H54 (cell line): ENCODE measurements around the gene AGBL1.
A peak's percentile ranks its signal among the peaks of the same experiment; 100 is the strongest.

ENCODE experiments used
- DNase-seq: peaks from one replicate; pipeline ENCODE4 v3.0.0; 2011; ENCODE audit warnings: low spot score, mixed read lengths; ENCODE audit not compliant: insufficient read length
- FAIRE-seq: peaks from 3 replicates; lab custom pipeline; 2011; peaks lifted over from hg19 to GRCh38; lab: Jason Lieb, UNC
- POLR2A ChIP-seq: IDR thresholded peaks from 2 replicates; pipeline ENCODE4 v1.6.1; 2011; ENCODE audit warnings: low read depth, mild to moderate bottlenecking, low read length

AGBL1 gene

GRCh38 chr15:86213420-86213819 lies 133.7 kb downstream of the AGBL1 start:
- DNase-seq, result no peak
- TF ChIP-seq POLR2A, result no peak
- FAIRE-seq, result no peak

- DNase-seq (no peak), FAIRE-seq (no peak)
- TF ChIP-seq POLR2A, result no peak
Observed at GRCh38 chr15:86213888-86214287, 134.2 kb downstream of the AGBL1 start.

GRCh38 chr15:86221119-86221518 lies 141.4 kb downstream of the AGBL1 start:
- no peak for TF ChIP-seq POLR2A
- DNase-seq (no peak), FAIRE-seq (no peak)

GRCh38 chr15:86229306-86229705 lies 149.6 kb downstream of the AGBL1 start:
- no peak for TF ChIP-seq POLR2A
- no peak for FAIRE-seq
- no peak for DNase-seq

GRCh38 chr15:86229936-86230335 lies 150.3 kb downstream of the AGBL1 start:
- no peak for TF ChIP-seq POLR2A

GRCh38 chr15:86231864-86232721 lies 152.4 kb downstream of the AGBL1 start:
- DNase-seq, result peak; percentile 6
- FAIRE-seq, result no peak
- no peak for TF ChIP-seq POLR2A

More at GRCh38 chr15:86229936-86230335, 150.3 kb downstream of the AGBL1 start:
- FAIRE-seq (no peak), DNase-seq (no peak)

- no peak for DNase-seq
- FAIRE-seq, result no peak
- TF ChIP-seq POLR2A, result no peak
Observed at GRCh38 chr15:86235667-86236066, 156.0 kb downstream of the AGBL1 start.

- DNase-seq (no peak), FAIRE-seq (no peak)
- TF ChIP-seq POLR2A, result no peak
Observed at GRCh38 chr15:86236356-86237110, 156.9 kb downstream of the AGBL1 start.

- TF ChIP-seq POLR2A, result no peak
- FAIRE-seq, result no peak
- DNase-seq, result no peak
Observed at GRCh38 chr15:86237111-86237500, 157.4 kb downstream of the AGBL1 start.

- DNase-seq (no peak), FAIRE-seq (no peak)
- TF ChIP-seq POLR2A, result no peak
Observed at GRCh38 chr15:86247249-86247955, 167.7 kb downstream of the AGBL1 start.

GRCh38 chr15:86255247-86255646 lies 175.6 kb downstream of the AGBL1 start:
- no peak for TF ChIP-seq POLR2A
- FAIRE-seq, result no peak

GRCh38 chr15:86256628-86257027 lies 177.0 kb downstream of the AGBL1 start:
- DNase-seq, result no peak
- no peak for FAIRE-seq
- TF ChIP-seq POLR2A, result no peak

More at GRCh38 chr15:86255247-86255646, 175.6 kb downstream of the AGBL1 start:
- no peak for DNase-seq

- FAIRE-seq, result no peak
- no peak for TF ChIP-seq POLR2A
- DNase-seq, result no peak
Observed at GRCh38 chr15:86259589-86259988, 179.9 kb downstream of the AGBL1 start.

GRCh38 chr15:86263230-86263629 lies 183.6 kb downstream of the AGBL1 start:
- DNase-seq, result no peak
- no peak for FAIRE-seq
- TF ChIP-seq POLR2A, result no peak
